Keratinocyte (primary cell): ENCODE data around the gene FBXL17. TPM values are rescaled to one million over a fixed set of nuclear protein-coding genes. Genes with fewer than 3 reads are reported as not detected.

Experiments
- DNase-seq: peaks from one replicate; pipeline ENCODE4 v3.0.0-alpha.2; 2011; ENCODE audit warnings: low read depth, missing footprints, low spot score
- FAIRE-seq: peaks from 2 replicates; lab custom pipeline; 2011; peaks lifted over from hg19 to GRCh38; lab: Jason Lieb, UNC
- H2AFZ ChIP-seq: 2 replicates; pipeline ENCODE4 v1.6.0; 2012; ENCODE audit warnings: low read length, control low read depth, inconsistent platforms; ENCODE audit not compliant: control insufficient read depth
- H3K27ac ChIP-seq: 2 replicates; pipeline ENCODE4 v1.5.1; 2011; ENCODE audit warnings: low read length; ENCODE audit not compliant: control insufficient read depth, insufficient read depth
- H3K27me3 ChIP-seq: 3 replicates; pipeline ENCODE4 v1.6.0; 2011; ENCODE audit warnings: low read length; ENCODE audit not compliant: control insufficient read depth, insufficient read depth; ENCODE audit errors: extremely low read depth
- H3K36me3 ChIP-seq, 2 experiments: 2 replicates in 1 of 2; 3 replicates in 1 of 2; pipeline ENCODE4 v1.5.1; 2011; ENCODE audit warnings: low read length in 2 of 2, mild to moderate bottlenecking in 1 of 2; ENCODE audit not compliant: control insufficient read depth in 2 of 2, insufficient read depth in 2 of 2; ENCODE audit errors: extremely low read depth in 1 of 2
- H3K4me1 ChIP-seq: 3 replicates; pipeline ENCODE4 v1.5.1; 2011; ENCODE audit warnings: low read length; ENCODE audit not compliant: control insufficient read depth, insufficient read depth; ENCODE audit errors: extremely low read depth
- H3K4me2 ChIP-seq: 3 replicates; pipeline ENCODE4 v1.6.0; 2011; ENCODE audit warnings: low read depth, low read length; ENCODE audit not compliant: control insufficient read depth, insufficient read depth; ENCODE audit errors: extremely low read depth
- H3K4me3 ChIP-seq, 3 experiments: fragments of 200-600 bp in 1 of 3; sonication (generic) in 1 of 3; 2 replicates in 2 of 3; 3 replicates in 1 of 3; pipeline ENCODE4 v1.5.1; 2011 to 2016; ENCODE audit warnings: low read length in 3 of 3, mild to moderate bottlenecking in 3 of 3, control low read depth in 2 of 3, inconsistent platforms in 1 of 3, low read depth in 1 of 3, mixed read lengths in 1 of 3, mixed run types in 1 of 3, moderate library complexity in 1 of 3; ENCODE audit not compliant: control insufficient read depth in 2 of 3, insufficient read depth in 2 of 3; ENCODE audit errors: extremely low read depth in 1 of 3
- H3K79me2 ChIP-seq: 2 replicates; pipeline ENCODE4 v1.6.0; 2012; ENCODE audit warnings: low read length; ENCODE audit not compliant: control insufficient read depth, insufficient read depth
- H3K9ac ChIP-seq: 3 replicates; pipeline ENCODE4 v1.6.0; 2011; ENCODE audit warnings: low read length; ENCODE audit not compliant: control insufficient read depth, insufficient read depth; ENCODE audit errors: extremely low read depth
- H3K9me1 ChIP-seq: 3 replicates; pipeline ENCODE4 v1.6.0; 2011; ENCODE audit warnings: low read length; ENCODE audit not compliant: control insufficient read depth, insufficient read depth; ENCODE audit errors: extremely low read depth
- H3K9me3 ChIP-seq: 2 replicates; pipeline ENCODE4 v1.5.1; 2012; ENCODE audit warnings: low read depth, low read length; ENCODE audit not compliant: control insufficient read depth
- H4K20me1 ChIP-seq: 3 replicates; pipeline ENCODE4 v1.6.0; 2011; ENCODE audit warnings: low read length; ENCODE audit not compliant: control insufficient read depth, insufficient read depth; ENCODE audit errors: extremely low read depth
- EZH2 ChIP-seq: IDR thresholded peaks from one replicate; pipeline ENCODE4 v1.6.1; 2012; ENCODE audit warnings: inconsistent platforms, mild to moderate bottlenecking, low read length, moderate library complexity
- dilution Hi-C: fragments of 300-500 bp; cut with MboI; formaldehyde crosslinking; loops from one replicate; pipeline ENCODE4 v1.7.0; 2020; ENCODE audit warnings: low sequenced_read_pairs; ENCODE audit not compliant: extremely low pct_ligation_motif_present
- polyA plus RNA-seq, 5 experiments: library from polyadenylated mRNA; depleted of rRNA in 3 of 5; stranded (reverse) in 3 of 5; stranded (forward) in 1 of 5; unstranded in 1 of 5; fragments of >200 nt; gene quantifications; 1 replicate in 1 of 5; 2 replicates in 3 of 5; 3 replicates in 1 of 5; pipeline versions ENCODE4 v1.2.1 to v1.2.3, GENCODE V29; 2011 to 2012; ENCODE audit warnings: missing spikeins in 2 of 5, low read depth in 1 of 5, low replicate concordance in 1 of 5
- TF ChIP-seq, protein P1 (sequence below), 3 experiments: IDR thresholded peaks in 1 of 3; conservative IDR thresholded peaks in 1 of 3; optimal IDR thresholded peaks in 1 of 3; 2 replicates in 2 of 3; 3 replicates in 1 of 3; pipeline versions ENCODE3 to v1.5.1; 2011; ENCODE audit warnings: low read length in 3 of 3, mild to moderate bottlenecking in 3 of 3, moderate library complexity in 2 of 3, control low read depth in 1 of 3, inconsistent platforms in 1 of 3; ENCODE audit not compliant: insufficient read depth in 2 of 3; ENCODE audit errors: extremely low read depth in 1 of 3

Gene FBXL17
- polyA plus RNA-seq, 1 donor (not counting 4 experiments of a cell fraction or from before 2014, with no cell fraction given): 5.7 TPM

DNA sequence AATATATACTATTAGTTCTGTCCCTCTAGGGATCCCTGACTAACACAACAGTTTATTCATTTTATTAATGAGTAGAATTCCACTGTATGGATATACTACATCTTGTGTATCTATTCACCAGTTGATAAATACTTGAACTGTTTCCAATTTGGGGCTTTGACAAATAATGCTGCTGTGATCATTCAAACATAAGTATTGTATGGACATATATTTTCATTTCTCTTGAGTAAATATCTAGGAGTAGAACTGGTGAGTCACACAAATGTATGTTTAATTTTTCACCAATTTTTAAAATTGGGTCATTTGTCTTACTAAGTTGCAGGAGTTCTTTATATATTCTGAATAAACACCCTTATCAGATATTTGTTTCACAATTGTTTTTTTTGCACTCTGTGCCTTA is 149.1 kb downstream of the FBXL17 start:
- no peak overlapping the region for H3K4me3 ChIP-seq
- H4K20me1 ChIP-seq: no peaks in the 10 kb centered on the region
- DNase-seq (no peak), FAIRE-seq (no peak)
- no peaks in the 10 kb centered on the region for H3K9me1 ChIP-seq
- H3K27me3 ChIP-seq: no peaks in the 10 kb centered on the region
- no peaks in the 10 kb centered on the region for H3K79me2 ChIP-seq
- H3K27ac ChIP-seq: no peak overlapping the region
- no peaks in the 10 kb centered on the region for H3K9me3 ChIP-seq
- H3K36me3 ChIP-seq: no peaks in the 10 kb centered on the region
- dilution Hi-C loops: no loop called here
- no peak overlapping the region for H3K4me2 ChIP-seq
- TF ChIP-seq EZH2: no peak
- TF ChIP-seq, protein P1, sequence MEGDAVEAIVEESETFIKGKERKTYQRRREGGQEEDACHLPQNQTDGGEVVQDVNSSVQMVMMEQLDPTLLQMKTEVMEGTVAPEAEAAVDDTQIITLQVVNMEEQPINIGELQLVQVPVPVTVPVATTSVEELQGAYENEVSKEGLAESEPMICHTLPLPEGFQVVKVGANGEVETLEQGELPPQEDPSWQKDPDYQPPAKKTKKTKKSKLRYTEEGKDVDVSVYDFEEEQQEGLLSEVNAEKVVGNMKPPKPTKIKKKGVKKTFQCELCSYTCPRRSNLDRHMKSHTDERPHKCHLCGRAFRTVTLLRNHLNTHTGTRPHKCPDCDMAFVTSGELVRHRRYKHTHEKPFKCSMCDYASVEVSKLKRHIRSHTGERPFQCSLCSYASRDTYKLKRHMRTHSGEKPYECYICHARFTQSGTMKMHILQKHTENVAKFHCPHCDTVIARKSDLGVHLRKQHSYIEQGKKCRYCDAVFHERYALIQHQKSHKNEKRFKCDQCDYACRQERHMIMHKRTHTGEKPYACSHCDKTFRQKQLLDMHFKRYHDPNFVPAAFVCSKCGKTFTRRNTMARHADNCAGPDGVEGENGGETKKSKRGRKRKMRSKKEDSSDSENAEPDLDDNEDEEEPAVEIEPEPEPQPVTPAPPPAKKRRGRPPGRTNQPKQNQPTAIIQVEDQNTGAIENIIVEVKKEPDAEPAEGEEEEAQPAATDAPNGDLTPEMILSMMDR (optimal IDR thresholded peaks at IDR 0.05 in 1 of 3, IDR thresholded peaks at IDR 0.05 in 1 of 3, conservative IDR thresholded peaks at IDR 0.05 in 1 of 3; ENCODE audit: extremely low read depth in 1 of 3, insufficient read depth in 2 of 3, low read length in 3 of 3): no peak
- H3K9ac ChIP-seq: no peak overlapping the region
- H2AFZ ChIP-seq: no peak overlapping the region
- H3K4me1 ChIP-seq: no peaks in the 10 kb centered on the region

DNA sequence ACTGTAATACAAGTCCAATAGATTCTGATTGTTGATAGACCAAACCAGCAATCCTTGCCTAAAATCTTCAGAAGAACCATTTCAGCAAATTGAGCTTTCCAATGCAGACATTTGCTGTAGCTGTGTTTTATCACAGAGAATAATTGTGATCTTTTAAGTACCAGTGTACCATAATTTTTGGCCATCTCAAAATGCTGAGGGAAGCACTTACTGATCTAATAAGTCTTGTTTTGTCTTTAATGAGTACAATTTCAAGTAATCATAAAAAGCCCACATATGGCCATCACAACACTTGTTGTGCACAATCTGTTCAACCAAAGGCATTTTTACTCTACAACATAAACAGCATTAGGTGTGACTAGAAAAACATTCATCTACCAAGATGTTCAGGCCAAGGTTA is 159.9 kb downstream of the FBXL17 start:
- Histone ChIP-seq H3K9ac (no peak overlapping the region), H3K4me2 (no peak overlapping the region), H3K9me3 (no peaks in the 10 kb centered on the region), H3K9me1 (no peaks in the 10 kb centered on the region), H3K27ac (no peak overlapping the region), H3K27me3 (no peaks in the 10 kb centered on the region), H4K20me1 (no peaks in the 10 kb centered on the region), H3K36me3 (no peaks in the 10 kb centered on the region), H3K4me3 (no peak overlapping the region), H3K4me1 (no peaks in the 10 kb centered on the region), H3K79me2 (no peaks in the 10 kb centered on the region), H2AFZ (no peak overlapping the region)
- DNase-seq (no peak), FAIRE-seq (no peak)
- TF ChIP-seq, protein P1 (optimal IDR thresholded peaks at IDR 0.05 in 1 of 3, IDR thresholded peaks at IDR 0.05 in 1 of 3, conservative IDR thresholded peaks at IDR 0.05 in 1 of 3; ENCODE audit: extremely low read depth in 1 of 3, insufficient read depth in 2 of 3, low read length in 3 of 3): no peak
- no peak for TF ChIP-seq EZH2
- dilution Hi-C loops: no loop called here
